Brain microvascular endothelial cell (primary cell): ENCODE results near the gene KLHL14.

Experiments
- DNase-seq: peaks from one replicate; pipeline ENCODE4 v3.0.0-alpha.2; 2020
- H3K27ac ChIP-seq: fragments of 250-450 bp; sonication (Bioruptor Pico); 2 replicates; pipeline ENCODE4 v1.5.1; 2020; ENCODE audit warnings: mild to moderate bottlenecking, moderate library complexity
- H3K27me3 ChIP-seq: fragments of 250-450 bp; sonication (Bioruptor Pico); replicated peaks from 2 replicates; pipeline ENCODE4 v1.5.1; 2020; ENCODE audit warnings: mild to moderate bottlenecking
- H3K36me3 ChIP-seq: fragments of 250-450 bp; sonication (Bioruptor Pico); replicated peaks from 2 replicates; pipeline ENCODE4 v1.5.1; 2020; ENCODE audit warnings: mild to moderate bottlenecking
- H3K4me3 ChIP-seq: 2 replicates; pipeline ENCODE4 v1.5.1; 2011; ENCODE audit warnings: low read depth, mild to moderate bottlenecking, control low read depth, low read length, moderate library complexity
- in situ Hi-C: cut with HindIII; loops from 2 replicates; pipeline ENCODE4 v1.10.0; 2017; ENCODE audit warnings: low sequenced_read_pairs, low pct_ligation_motif_present
- TF ChIP-seq, protein P1 (sequence below): IDR thresholded peaks from 2 replicates; pipeline ENCODE4 v1.5.1; 2011; ENCODE audit warnings: low read depth, mild to moderate bottlenecking, moderate library complexity, low read length, control low read depth, inconsistent platforms; ENCODE audit errors: missing control alignments

KLHL14 gene

DNA sequence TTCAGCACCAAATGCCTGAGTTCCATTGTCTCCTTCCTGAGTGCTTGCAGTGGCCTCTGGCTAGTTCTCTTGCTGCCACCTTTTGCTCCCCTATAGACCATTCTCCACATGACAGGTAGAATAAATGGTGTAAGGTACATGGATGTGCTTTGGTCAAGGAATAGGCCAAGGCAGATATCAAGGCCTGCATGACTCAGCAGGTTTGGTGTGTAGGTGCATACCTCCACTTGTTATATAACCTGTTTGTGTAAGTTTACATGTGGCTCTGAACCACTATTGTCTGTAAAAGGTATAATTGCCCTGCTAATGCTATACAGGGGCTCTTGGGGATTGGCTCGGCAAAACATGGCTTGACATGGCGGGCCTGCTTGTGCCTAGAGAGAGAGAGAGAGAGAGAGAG lies 143.5 kb downstream of the KLHL14 start:
- H3K36me3 ChIP-seq: no peaks in the 10 kb centered on the region
- H3K4me3 ChIP-seq: no peak overlapping the region
- in situ Hi-C loops: no loop called here
- no peak for DNase-seq
- TF ChIP-seq, protein P1, sequence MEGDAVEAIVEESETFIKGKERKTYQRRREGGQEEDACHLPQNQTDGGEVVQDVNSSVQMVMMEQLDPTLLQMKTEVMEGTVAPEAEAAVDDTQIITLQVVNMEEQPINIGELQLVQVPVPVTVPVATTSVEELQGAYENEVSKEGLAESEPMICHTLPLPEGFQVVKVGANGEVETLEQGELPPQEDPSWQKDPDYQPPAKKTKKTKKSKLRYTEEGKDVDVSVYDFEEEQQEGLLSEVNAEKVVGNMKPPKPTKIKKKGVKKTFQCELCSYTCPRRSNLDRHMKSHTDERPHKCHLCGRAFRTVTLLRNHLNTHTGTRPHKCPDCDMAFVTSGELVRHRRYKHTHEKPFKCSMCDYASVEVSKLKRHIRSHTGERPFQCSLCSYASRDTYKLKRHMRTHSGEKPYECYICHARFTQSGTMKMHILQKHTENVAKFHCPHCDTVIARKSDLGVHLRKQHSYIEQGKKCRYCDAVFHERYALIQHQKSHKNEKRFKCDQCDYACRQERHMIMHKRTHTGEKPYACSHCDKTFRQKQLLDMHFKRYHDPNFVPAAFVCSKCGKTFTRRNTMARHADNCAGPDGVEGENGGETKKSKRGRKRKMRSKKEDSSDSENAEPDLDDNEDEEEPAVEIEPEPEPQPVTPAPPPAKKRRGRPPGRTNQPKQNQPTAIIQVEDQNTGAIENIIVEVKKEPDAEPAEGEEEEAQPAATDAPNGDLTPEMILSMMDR: no peak
- no peaks in the 10 kb centered on the region for H3K27me3 ChIP-seq
- H3K27ac ChIP-seq: no peak overlapping the region

DNA sequence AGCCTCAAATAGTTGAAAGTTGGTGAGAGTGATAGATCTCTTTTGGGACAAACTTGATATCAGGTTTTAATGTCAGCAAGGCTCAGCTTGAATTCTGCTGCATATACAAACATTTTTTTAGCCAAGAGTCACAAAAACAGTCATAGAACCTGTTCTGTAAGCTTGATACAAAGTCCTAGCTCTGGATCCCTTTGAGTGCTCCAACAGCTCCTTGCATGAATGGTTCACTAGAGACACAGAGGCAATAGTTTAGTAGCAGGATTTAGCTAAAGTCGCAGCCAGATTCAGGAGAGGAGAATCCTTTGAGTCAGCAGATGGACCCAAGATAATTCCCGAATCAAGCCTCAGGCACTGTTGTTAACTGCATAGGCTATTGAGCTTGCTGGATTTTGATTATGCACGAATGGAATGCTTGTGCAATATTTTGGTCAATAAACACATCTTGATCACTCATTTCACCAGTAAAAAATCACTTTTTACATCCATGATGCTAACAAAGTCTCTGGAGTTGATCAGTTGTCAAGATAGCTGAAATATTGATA lies 148.6 kb downstream of the KLHL14 start:
- in situ Hi-C loops: no loop called here
- no peak for DNase-seq
- Histone ChIP-seq H3K36me3 (no peaks in the 10 kb centered on the region), H3K4me3 (no peak overlapping the region), H3K27ac (no peak overlapping the region), H3K27me3 (no peaks in the 10 kb centered on the region)
- TF ChIP-seq, protein P1: no peak

DNA sequence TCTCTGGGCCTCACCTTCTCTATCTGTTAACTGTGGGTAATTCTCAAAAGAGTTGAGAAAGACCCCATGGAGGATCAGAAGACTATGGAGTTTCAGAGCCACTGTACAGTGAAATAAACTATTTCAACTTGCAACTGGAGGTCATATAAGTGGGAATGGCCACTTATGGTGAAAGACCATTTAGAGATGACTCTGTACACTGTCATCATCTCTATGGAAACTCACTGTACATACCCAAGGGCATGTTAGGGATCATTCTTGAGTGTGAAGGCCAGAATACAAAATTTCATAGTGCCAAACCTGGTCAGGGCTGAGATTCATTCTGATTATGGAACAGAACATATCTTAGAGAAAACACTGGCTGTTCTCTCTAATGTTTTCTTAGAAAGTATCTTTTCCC lies 149.3 kb downstream of the KLHL14 start:
- Histone ChIP-seq H3K27ac (no peak overlapping the region), H3K36me3 (no peaks in the 10 kb centered on the region), H3K4me3 (no peak overlapping the region), H3K27me3 (no peaks in the 10 kb centered on the region)
- in situ Hi-C loops: no loop called here
- no peak for DNase-seq
- TF ChIP-seq, protein P1: no peak
